ENCODE data around the gene MRPL49.

The MRPL49 gene

GRCh38 chr11:65131417-65131776 is 9.3 kb downstream of the MRPL49 start:
- H3K27ac Mint-ChIP-seq: no peak overlapping the region
- peaks cover 34% of the 10 kb centered on the region for H3K36me3 Mint-ChIP-seq (ENCODE audit: low read depth)
- peaks cover 18% of the 10 kb centered on the region for H3K4me1 Mint-ChIP-seq (ENCODE audit: low read depth)

DNA sequence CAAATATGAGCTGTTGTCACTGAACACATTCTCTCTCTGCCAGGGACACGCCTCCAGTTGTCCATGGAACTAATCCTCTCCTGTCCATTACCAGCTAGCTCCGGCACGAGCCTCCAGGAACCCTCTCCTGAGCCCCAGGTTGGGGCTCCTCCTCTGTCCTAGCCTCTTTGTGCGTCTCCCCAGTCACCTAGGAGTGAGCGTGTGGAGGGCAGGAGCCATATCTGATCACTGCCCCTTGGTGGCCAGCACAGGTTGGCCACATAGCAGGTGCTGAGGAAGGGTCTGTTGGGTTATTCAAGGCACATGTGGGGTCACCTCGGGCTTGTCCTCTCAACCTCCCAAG is 9.7 kb downstream of the MRPL49 start:
- Mint-ChIP-seq H3K27me3 (ENCODE audit: low read depth) (no peaks in the 10 kb centered on the region), H3K4me1 (ENCODE audit: low read depth) (peaks cover 22% of the 10 kb centered on the region), H3K36me3 (ENCODE audit: low read depth) (peaks cover 30% of the 10 kb centered on the region), H3K9me3 (no peaks in the 10 kb centered on the region), H3K4me3 (no peak overlapping the region), H3K27ac (no peak overlapping the region)
- no peak for DNase-seq (ENCODE audit: low spot score)

More at GRCh38 chr11:65131417-65131776, 9.3 kb downstream of the MRPL49 start:
- H3K27me3 Mint-ChIP-seq (ENCODE audit: low read depth): no peaks in the 10 kb centered on the region
- no peak overlapping the region for H3K4me3 Mint-ChIP-seq
- H3K9me3 Mint-ChIP-seq: no peaks in the 10 kb centered on the region
- DNase-seq (ENCODE audit: low spot score): no peak

DNA sequence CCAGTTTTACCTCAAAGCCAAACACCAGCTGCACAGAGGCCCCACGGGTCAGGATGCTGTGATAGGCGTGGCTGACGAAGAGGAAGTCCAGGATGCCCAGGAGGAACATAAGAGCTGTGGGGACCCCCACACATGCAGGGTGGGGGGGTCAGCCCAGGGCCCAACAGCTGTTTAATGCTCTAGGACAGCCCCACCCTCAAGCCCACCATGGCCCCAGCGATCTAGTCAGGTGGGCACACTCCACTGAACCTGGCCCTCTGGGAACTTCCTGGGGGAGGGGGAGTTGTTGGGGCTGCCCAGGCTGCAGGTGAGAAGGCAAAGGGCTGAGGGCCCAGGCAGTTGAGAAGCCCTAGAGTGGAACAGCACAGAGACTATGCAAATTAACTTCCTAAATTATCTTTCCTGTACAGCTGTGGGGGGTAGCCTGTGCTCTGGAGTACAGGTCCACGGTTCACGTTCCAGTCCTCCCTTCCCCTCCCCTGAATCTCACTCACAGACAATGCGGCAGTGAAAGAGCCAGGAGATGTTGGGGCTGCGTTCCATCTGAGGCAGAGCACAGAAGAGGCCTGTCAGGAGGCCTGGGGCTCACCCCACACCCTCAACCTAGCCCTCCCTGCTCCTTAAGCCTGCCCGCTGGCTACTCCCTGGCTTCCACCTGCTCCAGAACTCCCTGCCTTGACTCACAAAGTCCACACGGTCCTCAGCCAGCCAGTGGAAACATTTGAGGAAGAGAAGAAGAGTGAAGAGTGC is 10.3 kb downstream of the MRPL49 start:
- no peaks in the 10 kb centered on the region for H3K27me3 Mint-ChIP-seq (ENCODE audit: low read depth)
- H3K9me3 Mint-ChIP-seq: no peaks in the 10 kb centered on the region
- H3K36me3 Mint-ChIP-seq (ENCODE audit: low read depth): peaks cover 26% of the 10 kb centered on the region
- H3K4me3 Mint-ChIP-seq: peak overlapping the region; percentile 95
- no peak for DNase-seq (ENCODE audit: low spot score)
- H3K27ac Mint-ChIP-seq: peak overlapping the region; percentile 20
- peaks cover 22% of the 10 kb centered on the region for H3K4me1 Mint-ChIP-seq (ENCODE audit: low read depth)

GRCh38 chr11:65132988-65133700 is 11.0 kb downstream of the MRPL49 start:
- peak; percentile 48 for DNase-seq (ENCODE audit: low spot score)
- Mint-ChIP-seq H3K27ac (peak overlapping the region; percentile 98), H3K9me3 (no peaks in the 10 kb centered on the region), H3K36me3 (ENCODE audit: low read depth) (peaks cover 26% of the 10 kb centered on the region), H3K27me3 (ENCODE audit: low read depth) (no peaks in the 10 kb centered on the region), H3K4me3 (peak overlapping the region; percentile 95), H3K4me1 (ENCODE audit: low read depth) (peaks cover 22% of the 10 kb centered on the region)

GRCh38 chr11:65133724-65134123 is 11.6 kb downstream of the MRPL49 start:
- Mint-ChIP-seq H3K27ac (peak overlapping the region; percentile 98), H3K9me3 (no peaks in the 10 kb centered on the region), H3K36me3 (ENCODE audit: low read depth) (peaks cover 23% of the 10 kb centered on the region)

DNA sequence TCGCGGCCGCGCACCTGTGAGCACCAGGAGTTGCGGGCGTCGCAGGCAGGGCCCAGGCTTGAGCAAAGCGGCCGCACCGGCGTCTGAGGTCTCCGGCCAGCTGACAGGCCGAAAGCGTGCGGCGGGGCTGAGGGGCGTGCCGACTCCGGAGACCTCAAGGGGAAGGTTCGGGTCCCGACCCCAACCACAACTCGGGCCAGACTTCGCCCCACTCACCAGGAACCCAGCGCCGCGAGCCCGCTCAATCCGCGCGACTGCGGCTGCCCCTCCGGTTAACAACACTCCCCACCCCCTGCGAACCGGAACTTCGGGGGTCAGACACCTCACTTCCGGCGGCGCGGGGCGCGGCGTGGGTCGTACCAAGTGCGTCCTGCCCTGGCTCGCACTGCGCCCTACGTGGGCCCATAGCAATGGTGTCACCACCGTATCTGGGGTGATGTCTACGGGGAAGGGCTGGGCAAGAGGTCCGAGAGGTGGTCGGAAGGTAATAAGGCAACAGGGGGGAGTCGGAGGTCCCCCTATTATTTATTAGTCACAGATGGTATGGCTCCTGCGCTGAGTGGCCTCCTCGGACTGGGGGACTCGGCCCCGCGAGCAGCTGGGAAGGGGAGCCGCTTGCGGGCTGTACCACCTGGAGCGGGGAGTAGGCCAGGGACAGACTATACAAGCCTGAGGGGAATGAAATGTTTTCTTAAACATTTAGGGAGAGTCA is 12.3 kb downstream of the MRPL49 start, which contains the start of gene SYVN1:
SYVN1 (minus strand) TSS at position 280 of the 712 bp plus-strand sequence. CDS start 918 bp downstream, outside the sequence.
- peaks cover 23% of the 10 kb centered on the region for H3K36me3 Mint-ChIP-seq (ENCODE audit: low read depth)
- peaks cover 22% of the 10 kb centered on the region for H3K4me1 Mint-ChIP-seq (ENCODE audit: low read depth)
- peak; percentile 93 for DNase-seq (ENCODE audit: low spot score)
- H3K27me3 Mint-ChIP-seq (ENCODE audit: low read depth): no peaks in the 10 kb centered on the region
- peak within 1 kb of the TSS; percentile 95 for H3K4me3 Mint-ChIP-seq
- no peaks in the 10 kb centered on the region for H3K9me3 Mint-ChIP-seq
- peak within 1 kb of the TSS; percentile 98 for H3K27ac Mint-ChIP-seq

More at GRCh38 chr11:65133724-65134123, 11.6 kb downstream of the MRPL49 start:
- DNase-seq (ENCODE audit: low spot score): no peak
- no peaks in the 10 kb centered on the region for H3K27me3 Mint-ChIP-seq (ENCODE audit: low read depth)
- peaks cover 22% of the 10 kb centered on the region for H3K4me1 Mint-ChIP-seq (ENCODE audit: low read depth)
- peak overlapping the region; percentile 95 for H3K4me3 Mint-ChIP-seq

- H3K9me3 Mint-ChIP-seq: no peaks in the 10 kb centered on the region
- peaks cover 23% of the 10 kb centered on the region for H3K36me3 Mint-ChIP-seq (ENCODE audit: low read depth)
Measured at GRCh38 chr11:65134952-65135632, 13.0 kb downstream of the MRPL49 start.

DNA sequence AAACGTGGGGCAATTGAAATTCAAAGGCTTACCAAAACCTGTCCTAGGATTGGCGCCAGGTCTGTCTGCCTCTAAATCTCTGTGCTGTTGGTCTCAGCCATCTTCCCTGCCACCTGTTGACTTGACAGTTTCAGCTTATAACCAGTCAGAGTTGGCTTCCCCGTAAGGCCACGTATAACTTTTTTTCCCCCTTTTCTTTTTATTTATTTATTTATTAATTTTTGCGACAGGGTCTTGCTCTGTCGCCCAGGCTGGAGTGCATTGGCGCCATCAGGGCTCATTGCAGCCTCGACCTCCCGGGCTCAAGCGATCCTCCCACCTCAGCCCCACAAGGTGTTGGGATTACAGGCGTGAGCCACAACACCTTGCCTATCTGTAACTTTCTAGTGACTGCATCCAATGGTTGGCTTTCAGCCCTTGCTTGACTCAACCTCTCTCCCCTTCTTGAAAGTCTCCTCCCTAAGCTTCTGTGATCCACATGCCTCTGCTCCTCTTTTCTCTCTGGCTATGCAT is 13.6 kb downstream of the MRPL49 start:
- no peak for DNase-seq (ENCODE audit: low spot score)
- peaks cover 20% of the 10 kb centered on the region for H3K36me3 Mint-ChIP-seq (ENCODE audit: low read depth)
- H3K4me1 Mint-ChIP-seq (ENCODE audit: low read depth): peaks cover 22% of the 10 kb centered on the region
- peak overlapping the region; percentile 98 for H3K27ac Mint-ChIP-seq
- H3K4me3 Mint-ChIP-seq: peak overlapping the region; percentile 95
- no peaks in the 10 kb centered on the region for H3K9me3 Mint-ChIP-seq
- H3K27me3 Mint-ChIP-seq (ENCODE audit: low read depth): peaks cover 3% of the 10 kb centered on the region

More at GRCh38 chr11:65134952-65135632, 13.0 kb downstream of the MRPL49 start:
- Mint-ChIP-seq H3K27ac (peak overlapping the region; percentile 98), H3K4me3 (peak overlapping the region; percentile 95), H3K27me3 (ENCODE audit: low read depth) (peaks cover 3% of the 10 kb centered on the region), H3K4me1 (ENCODE audit: low read depth) (peaks cover 22% of the 10 kb centered on the region)
- DNase-seq (ENCODE audit: low spot score): peak; percentile 87

- Mint-ChIP-seq H3K4me3 (peak overlapping the region; percentile 95), H3K36me3 (ENCODE audit: low read depth) (peaks cover 15% of the 10 kb centered on the region), H3K4me1 (ENCODE audit: low read depth) (peaks cover 22% of the 10 kb centered on the region), H3K9me3 (no peaks in the 10 kb centered on the region), H3K27ac (peak overlapping the region; percentile 71), H3K27me3 (ENCODE audit: low read depth) (peaks cover 12% of the 10 kb centered on the region)
- no peak for DNase-seq (ENCODE audit: low spot score)
Measured at GRCh38 chr11:65136515-65137096, 14.5 kb downstream of the MRPL49 start.

GRCh38 chr11:65141896-65142494 is 19.9 kb downstream of the MRPL49 start:
- Mint-ChIP-seq H3K27ac (no peak overlapping the region), H3K36me3 (ENCODE audit: low read depth) (no peaks in the 10 kb centered on the region), H3K4me1 (ENCODE audit: low read depth) (no peaks in the 10 kb centered on the region), H3K27me3 (ENCODE audit: low read depth) (peaks cover 23% of the 10 kb centered on the region), H3K9me3 (no peaks in the 10 kb centered on the region), H3K4me3 (no peak overlapping the region)
- no peak for DNase-seq (ENCODE audit: low spot score)

GRCh38 chr11:65147352-65148075 is 25.4 kb downstream of the MRPL49 start:
- Mint-ChIP-seq H3K4me1 (ENCODE audit: low read depth) (peaks cover 11% of the 10 kb centered on the region), H3K27me3 (ENCODE audit: low read depth) (peaks cover 6% of the 10 kb centered on the region), H3K36me3 (ENCODE audit: low read depth) (no peaks in the 10 kb centered on the region), H3K27ac (no peak overlapping the region), H3K9me3 (no peaks in the 10 kb centered on the region), H3K4me3 (no peak overlapping the region)
- DNase-seq (ENCODE audit: low spot score): no peak

DNA sequence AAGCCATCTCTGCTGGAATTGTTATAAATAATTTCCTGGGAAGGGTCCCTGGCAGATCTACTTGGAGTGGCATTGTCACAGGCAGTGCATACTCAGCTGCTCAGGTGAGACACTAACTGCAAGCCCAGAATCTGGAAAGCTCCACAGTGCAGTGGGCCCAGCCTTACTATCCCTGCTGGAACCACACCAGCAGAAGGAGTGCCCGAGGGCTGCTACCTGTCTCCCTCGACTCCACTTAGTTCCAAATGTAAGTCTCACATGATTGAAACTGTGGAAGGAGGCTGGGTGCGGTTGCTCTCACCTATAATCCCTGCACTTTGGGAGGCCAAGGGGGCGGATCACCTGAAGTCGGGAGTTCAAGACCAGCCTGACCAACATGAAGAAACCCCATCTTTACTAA is 26.5 kb downstream of the MRPL49 start:
- no peaks in the 10 kb centered on the region for H3K9me3 Mint-ChIP-seq
- peaks cover 6% of the 10 kb centered on the region for H3K27me3 Mint-ChIP-seq (ENCODE audit: low read depth)
- no peaks in the 10 kb centered on the region for H3K36me3 Mint-ChIP-seq (ENCODE audit: low read depth)
- no peak for DNase-seq (ENCODE audit: low spot score)
- no peak overlapping the region for H3K27ac Mint-ChIP-seq
- H3K4me3 Mint-ChIP-seq: no peak overlapping the region
- peaks cover 17% of the 10 kb centered on the region for H3K4me1 Mint-ChIP-seq (ENCODE audit: low read depth)
